ENCODE data around the gene GJB1. TPM values are rescaled to one million over a fixed set of nuclear protein-coding genes. Genes with fewer than 3 reads are reported as not detected.

GJB1 gene
- total RNA-seq (10 to 100 TPM; 48.2 to 70.6 (median 56.2) TPM), polyA plus RNA-seq (10 to 100 TPM; 40.1 to 63.4 TPM)

- H3K27me3 ChIP-seq: no peaks in the 10 kb centered on the region
- TF ChIP-seq, protein P1, sequence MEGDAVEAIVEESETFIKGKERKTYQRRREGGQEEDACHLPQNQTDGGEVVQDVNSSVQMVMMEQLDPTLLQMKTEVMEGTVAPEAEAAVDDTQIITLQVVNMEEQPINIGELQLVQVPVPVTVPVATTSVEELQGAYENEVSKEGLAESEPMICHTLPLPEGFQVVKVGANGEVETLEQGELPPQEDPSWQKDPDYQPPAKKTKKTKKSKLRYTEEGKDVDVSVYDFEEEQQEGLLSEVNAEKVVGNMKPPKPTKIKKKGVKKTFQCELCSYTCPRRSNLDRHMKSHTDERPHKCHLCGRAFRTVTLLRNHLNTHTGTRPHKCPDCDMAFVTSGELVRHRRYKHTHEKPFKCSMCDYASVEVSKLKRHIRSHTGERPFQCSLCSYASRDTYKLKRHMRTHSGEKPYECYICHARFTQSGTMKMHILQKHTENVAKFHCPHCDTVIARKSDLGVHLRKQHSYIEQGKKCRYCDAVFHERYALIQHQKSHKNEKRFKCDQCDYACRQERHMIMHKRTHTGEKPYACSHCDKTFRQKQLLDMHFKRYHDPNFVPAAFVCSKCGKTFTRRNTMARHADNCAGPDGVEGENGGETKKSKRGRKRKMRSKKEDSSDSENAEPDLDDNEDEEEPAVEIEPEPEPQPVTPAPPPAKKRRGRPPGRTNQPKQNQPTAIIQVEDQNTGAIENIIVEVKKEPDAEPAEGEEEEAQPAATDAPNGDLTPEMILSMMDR (IDR thresholded peaks at IDR 0.05): no peak
- WGBS, 2 donors: 64 to 71% methylated on average over 18 of the region's 18 CpGs
- intact Hi-C loops (cut with DNase I): no loop called here
- no peaks in the 10 kb centered on the region for H3K9me3 ChIP-seq
- ATAC-seq (no peak), FAIRE-seq (no peak), DNase-seq (no peak)
- H3K36me3 ChIP-seq: no peaks in the 10 kb centered on the region
- peaks cover 0 to 6% (median 0%) of the 10 kb centered on the region in 3 donors for H3K4me1 ChIP-seq
- H3K4me3 ChIP-seq: no peak within 1 kb of the TSS
- H3K27ac ChIP-seq: no peak within 1 kb of the TSS
These were observed at the start of gene GJB1 for GRCh38 chrX:71222929-71223328. GJB1 (plus strand) TSS chrX:71223224; CDS start chrX:71223708, 484 bp downstream.

DNA sequence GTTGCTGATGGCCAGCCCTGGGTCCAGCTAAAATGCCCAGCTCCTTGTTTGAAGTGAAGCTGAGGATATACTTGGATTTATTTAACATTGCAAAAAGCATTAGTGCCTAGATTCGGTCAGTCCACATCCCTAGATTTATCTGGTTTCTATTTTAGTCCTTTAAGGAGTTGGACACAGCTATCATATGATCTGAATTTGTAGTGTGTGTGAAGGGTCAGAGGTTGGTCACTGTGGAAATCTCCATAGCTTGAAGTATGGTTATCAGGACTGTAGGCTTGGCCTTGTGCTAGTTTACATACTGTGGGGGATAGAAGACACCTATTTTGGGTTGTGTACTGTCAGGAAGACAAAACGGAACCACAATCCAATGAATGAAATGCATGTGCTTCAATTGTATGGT is 49.6 kb upstream of the GJB1 start:
- FAIRE-seq: no peak
- no peak overlapping the region for H3K4me3 ChIP-seq
- no peaks in the 10 kb centered on the region for H3K4me1 ChIP-seq
- DNase-seq: no peak
- no peaks in the 10 kb centered on the region for H3K9me3 ChIP-seq
- TF ChIP-seq, protein P1 (IDR thresholded peaks at IDR 0.05): no peak
- no peaks in the 10 kb centered on the region for H3K36me3 ChIP-seq
- H3K27ac ChIP-seq: no peak overlapping the region
- no peak for ATAC-seq
- no peaks in the 10 kb centered on the region for H3K27me3 ChIP-seq
- 37 to 56% methylated on average over 2 of the region's 2 CpGs for WGBS, 2 donors
- intact Hi-C loops (cut with DNase I): loop anchor here in 1 of 3 donors (10.0 kb wide), 1 partner anchor 199 kb away; no protein-coding TSS in a partner anchor

GRCh38 chrX:71174795-71175194 is 48.2 kb upstream of the GJB1 start:
- Histone ChIP-seq H3K27me3 (no peaks in the 10 kb centered on the region), H3K9me3 (no peaks in the 10 kb centered on the region), H3K27ac (no peak overlapping the region), H3K4me1 (no peaks in the 10 kb centered on the region), H3K36me3 (no peaks in the 10 kb centered on the region), H3K4me3 (no peak overlapping the region)
- TF ChIP-seq, protein P1 (IDR thresholded peaks at IDR 0.05): no peak
- no peak for DNase-seq
- 73 to 89% methylated on average over 1 of the region's 1 CpG for WGBS, 2 donors
- no peak for FAIRE-seq
- intact Hi-C loops (cut with DNase I): loop anchor here in 1 of 3 donors (10.0 kb wide), 1 partner anchor 200 kb away; no protein-coding TSS in a partner anchor
- ATAC-seq: no peak

DNA sequence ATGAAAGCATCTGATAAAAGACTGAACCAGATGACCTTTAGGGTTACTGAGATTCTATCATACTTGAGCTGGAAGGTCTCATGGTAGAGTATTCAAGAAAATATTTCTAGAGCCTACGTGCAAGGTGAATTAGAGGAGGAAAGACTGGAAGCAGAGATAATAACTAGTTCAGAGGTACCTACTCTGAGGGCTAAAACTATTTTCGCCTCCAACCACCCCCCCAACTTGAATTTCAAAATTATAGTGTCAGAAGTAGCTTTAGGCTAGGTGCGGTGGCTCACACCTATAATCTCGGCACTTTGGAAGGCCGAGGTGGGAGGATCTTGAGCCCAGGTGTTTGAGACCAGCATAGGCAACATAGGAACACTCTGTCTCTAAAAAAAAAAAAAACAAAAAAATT is 47.5 kb upstream of the GJB1 start:
- H3K27me3 ChIP-seq: no peaks in the 10 kb centered on the region
- no peak for FAIRE-seq
- no peak overlapping the region for H3K27ac ChIP-seq
- H3K36me3 ChIP-seq: no peaks in the 10 kb centered on the region
- TF ChIP-seq, protein P1 (IDR thresholded peaks at IDR 0.05): no peak
- no peaks in the 10 kb centered on the region for H3K9me3 ChIP-seq
- no peak overlapping the region for H3K4me3 ChIP-seq
- DNase-seq: no peak
- ATAC-seq: no peak
- no peaks in the 10 kb centered on the region for H3K4me1 ChIP-seq
- intact Hi-C loops (cut with DNase I): loop anchor here in 1 of 3 donors (10.0 kb wide), 1 partner anchor 201 kb away; no protein-coding TSS in a partner anchor
- WGBS, 2 donors: 74 to 89% methylated on average over 5 of the region's 5 CpGs

- H3K4me3 ChIP-seq: no peak overlapping the region
- 49% methylated on average over 3 of the region's 3 CpGs for WGBS, 2 donors
- H3K9me3 ChIP-seq: no peaks in the 10 kb centered on the region
- no peak for ATAC-seq
- no peak for FAIRE-seq
- DNase-seq: no peak
- no peaks in the 10 kb centered on the region for H3K4me1 ChIP-seq
- intact Hi-C loops (cut with DNase I): loop anchor here in 1 of 3 donors (10.0 kb wide), 1 partner anchor 203 kb away; no protein-coding TSS in a partner anchor
- no peaks in the 10 kb centered on the region for H3K27me3 ChIP-seq
- H3K36me3 ChIP-seq: no peaks in the 10 kb centered on the region
- no peak overlapping the region for H3K27ac ChIP-seq
- TF ChIP-seq, protein P1 (IDR thresholded peaks at IDR 0.05): no peak
These were observed 45.7 kb upstream of the GJB1 start for GRCh38 chrX:71177327-71177726.

All from pancreas (tissue), 10 donors.